Activated CD4-positive, alpha-beta T cell treated with anti-CD3 and anti-CD28 coated beads, Interleukin-2, amount 10 ng/mL, durations not matched to agents 7 days and 5 days (primary cell): ENCODE results near the gene ALX1. TPM values are rescaled to one million over a fixed set of nuclear protein-coding genes. Genes with fewer than 3 reads are reported as not detected.

ENCODE experiments used
- CTCF ChIA-PET: fragments of 350-600 bp; sonication (Branson Sonifier 250); formaldehyde crosslinking; loops from one replicate; lab custom pipeline; 2021; ENCODE audit warnings: antibody characterized with exemption; lab: Charles Lee
- POLR2A ChIA-PET: fragments of 350-600 bp; sonication (Branson Sonifier 250); formaldehyde crosslinking; loops from one replicate; lab custom pipeline; 2021; ENCODE audit warnings: antibody characterized with exemption; lab: Charles Lee
- DNase-seq: peaks from one replicate; pipeline ENCODE4 v3.0.0-alpha.2; 2020
- H3K27ac Mint-ChIP-seq: one replicate; pipeline ENCODE4 v1.8.0; 2021; ENCODE audit warnings: mild to moderate bottlenecking, moderate library complexity, mixed read lengths
- H3K27me3 Mint-ChIP-seq: one replicate; pipeline ENCODE4 v1.8.0; 2021; ENCODE audit warnings: mixed read lengths
- H3K36me3 Mint-ChIP-seq: one replicate; pipeline ENCODE4 v1.8.0; 2021; ENCODE audit warnings: low read depth, mixed read lengths
- H3K4me1 Mint-ChIP-seq: one replicate; pipeline ENCODE4 v1.8.0; 2021; ENCODE audit warnings: mixed read lengths
- H3K4me3 Mint-ChIP-seq: one replicate; pipeline ENCODE4 v1.8.0; 2021; ENCODE audit warnings: mild to moderate bottlenecking, moderate library complexity, mixed read lengths
- H3K9me3 Mint-ChIP-seq: one replicate; pipeline ENCODE4 v1.8.0; 2021; ENCODE audit warnings: mixed read lengths
- total RNA-seq, 2 experiments: library from RNA; stranded (reverse); gene quantifications; one replicate each; pipeline ENCODE4 v1.2.3, GENCODE V29; 2021

The ALX1 gene
- total RNA-seq, 2 experiments from 2014 or later: not detected

DNA sequence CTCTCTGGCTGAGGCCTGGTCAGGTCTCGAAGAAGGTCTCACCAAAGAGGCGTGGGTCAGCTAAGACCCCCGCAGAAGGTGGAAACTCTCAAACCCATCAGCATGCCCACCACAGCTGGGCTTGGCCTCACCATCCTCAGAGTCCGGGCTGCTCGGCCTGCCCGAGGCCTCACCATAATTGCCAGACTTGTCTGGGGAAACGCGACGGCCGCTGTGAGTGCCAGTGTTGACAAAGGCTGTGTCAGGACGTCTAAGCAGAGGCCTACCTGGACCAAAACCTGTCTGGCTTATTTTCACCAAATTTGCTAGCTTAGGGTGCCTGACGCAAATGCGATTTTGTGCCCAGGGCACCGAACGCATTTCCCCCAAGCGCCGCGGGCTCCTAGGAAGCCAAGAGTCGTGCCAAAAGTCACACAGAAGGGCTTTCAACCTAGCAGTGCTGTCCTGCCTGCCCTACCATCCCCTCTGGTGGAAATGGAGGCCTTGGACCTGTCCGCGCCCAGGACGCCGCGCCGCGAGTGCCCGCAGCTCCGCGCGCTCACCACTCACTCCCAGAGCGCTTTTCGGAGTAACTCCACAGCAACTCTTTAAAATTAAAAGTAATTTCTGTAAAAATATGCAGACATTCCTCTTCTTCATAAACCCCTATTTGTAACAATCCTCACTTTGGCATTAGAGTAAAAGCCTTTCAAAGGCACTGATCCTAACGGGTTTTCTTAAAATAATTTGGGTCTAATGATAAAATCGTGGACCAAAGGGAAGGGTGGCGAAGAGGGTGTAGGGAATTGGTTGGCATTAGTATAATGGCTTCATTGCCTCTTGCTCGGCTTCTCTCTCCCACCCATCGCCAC, 1.2 kb upstream of the ALX1 start:
- POLR2A ChIA-PET: no interaction called here
- no peaks in the 10 kb centered on the region for H3K36me3 Mint-ChIP-seq
- H3K27ac Mint-ChIP-seq: no peak overlapping the region
- no peaks in the 10 kb centered on the region for H3K9me3 Mint-ChIP-seq
- CTCF ChIA-PET: no interaction called here
- H3K27me3 Mint-ChIP-seq: peaks cover 71% of the 10 kb centered on the region
- peaks cover 9% of the 10 kb centered on the region for H3K4me1 Mint-ChIP-seq
- DNase-seq: no peak
- H3K4me3 Mint-ChIP-seq: no peak overlapping the region

GRCh38 chr12:85279449-85280164, 413 bp upstream of the ALX1 start:
- no peaks in the 10 kb centered on the region for H3K36me3 Mint-ChIP-seq
- CTCF ChIA-PET: no interaction called here
- no peaks in the 10 kb centered on the region for H3K9me3 Mint-ChIP-seq
- POLR2A ChIA-PET: no interaction called here
- H3K4me3 Mint-ChIP-seq: peak overlapping the region; percentile 61
- peaks cover 63% of the 10 kb centered on the region for H3K27me3 Mint-ChIP-seq
- no peak for DNase-seq
- H3K27ac Mint-ChIP-seq: no peak overlapping the region
- peaks cover 9% of the 10 kb centered on the region for H3K4me1 Mint-ChIP-seq

GRCh38 chr12:85280984-85281630, 1.1 kb downstream of the ALX1 start:
- peaks cover 9% of the 10 kb centered on the region for H3K4me1 Mint-ChIP-seq
- H3K27me3 Mint-ChIP-seq: peaks cover 56% of the 10 kb centered on the region
- POLR2A ChIA-PET: no interaction called here
- no peak for DNase-seq
- H3K4me3 Mint-ChIP-seq: peak overlapping the region; percentile 61
- CTCF ChIA-PET: no interaction called here
- no peaks in the 10 kb centered on the region for H3K9me3 Mint-ChIP-seq
- H3K27ac Mint-ChIP-seq: no peak overlapping the region
- no peaks in the 10 kb centered on the region for H3K36me3 Mint-ChIP-seq

- no peak overlapping the region for H3K4me3 Mint-ChIP-seq
- peaks cover 50% of the 10 kb centered on the region for H3K27me3 Mint-ChIP-seq
- ChIA-PET CTCF (no interaction called here), POLR2A (no interaction called here)
- no peak for DNase-seq
- H3K36me3 Mint-ChIP-seq: no peaks in the 10 kb centered on the region
- no peak overlapping the region for H3K27ac Mint-ChIP-seq
- no peaks in the 10 kb centered on the region for H3K9me3 Mint-ChIP-seq
- H3K4me1 Mint-ChIP-seq: peaks cover 9% of the 10 kb centered on the region
These were observed 1.8 kb downstream of the ALX1 start for GRCh38 chr12:85281636-85282312.

DNA sequence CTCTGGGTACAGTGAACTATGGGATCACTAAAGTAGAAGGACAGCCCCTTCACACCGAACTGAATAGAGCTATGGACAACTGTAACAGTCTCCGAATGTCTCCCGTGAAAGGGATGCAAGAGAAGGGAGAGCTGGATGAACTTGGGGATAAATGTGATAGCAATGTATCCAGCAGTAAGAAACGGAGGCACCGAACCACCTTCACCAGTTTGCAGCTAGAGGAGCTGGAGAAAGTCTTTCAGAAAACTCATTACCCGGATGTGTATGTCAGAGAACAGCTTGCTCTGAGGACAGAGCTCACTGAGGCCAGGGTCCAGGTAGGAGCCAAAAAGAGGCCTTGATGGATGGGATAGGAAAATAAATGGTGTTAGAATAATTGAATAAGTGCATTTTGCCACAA, 3.5 kb downstream of the ALX1 start:
- ChIA-PET CTCF (no interaction called here), POLR2A (no interaction called here)
- no peaks in the 10 kb centered on the region for H3K9me3 Mint-ChIP-seq
- peaks cover 9% of the 10 kb centered on the region for H3K4me1 Mint-ChIP-seq
- peaks cover 35% of the 10 kb centered on the region for H3K27me3 Mint-ChIP-seq
- no peak overlapping the region for H3K4me3 Mint-ChIP-seq
- no peak for DNase-seq
- H3K36me3 Mint-ChIP-seq: no peaks in the 10 kb centered on the region
- no peak overlapping the region for H3K27ac Mint-ChIP-seq

GRCh38 chr12:85296362-85296761, 16.3 kb downstream of the ALX1 start:
- Mint-ChIP-seq H3K4me1 (peaks cover 6% of the 10 kb centered on the region), H3K9me3 (peaks cover 3% of the 10 kb centered on the region), H3K4me3 (no peak overlapping the region), H3K27ac (no peak overlapping the region), H3K27me3 (peaks cover 1% of the 10 kb centered on the region), H3K36me3 (no peaks in the 10 kb centered on the region)
- no peak for DNase-seq
- POLR2A ChIA-PET: no interaction called here
- CTCF ChIA-PET: no interaction called here

DNA sequence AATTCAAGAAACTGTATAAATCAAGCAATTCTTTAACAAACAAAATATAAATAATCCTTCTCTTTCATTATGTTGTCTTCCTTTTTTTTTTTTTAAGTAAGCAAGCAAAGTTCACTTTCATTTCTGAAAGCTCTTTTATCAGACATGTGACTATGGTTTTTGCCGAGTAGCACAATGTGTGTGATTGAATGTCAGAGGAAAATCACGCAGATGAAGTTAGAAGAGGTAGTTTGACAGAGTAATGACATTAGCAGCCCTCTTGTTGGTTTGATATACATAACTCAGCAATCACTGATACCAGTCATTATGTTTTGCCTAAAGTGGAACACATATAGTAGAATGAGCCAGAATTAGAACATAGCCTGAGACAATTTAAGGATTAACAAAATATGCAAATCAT, 19.0 kb downstream of the ALX1 start:
- Mint-ChIP-seq H3K4me1 (peaks cover 6% of the 10 kb centered on the region), H3K9me3 (peaks cover 3% of the 10 kb centered on the region), H3K4me3 (no peak overlapping the region), H3K27ac (no peak overlapping the region), H3K36me3 (no peaks in the 10 kb centered on the region), H3K27me3 (peaks cover 1% of the 10 kb centered on the region)
- CTCF ChIA-PET: no interaction called here
- POLR2A ChIA-PET: no interaction called here
- DNase-seq: no peak

- H3K4me3 Mint-ChIP-seq: no peak overlapping the region
- CTCF ChIA-PET: no interaction called here
- H3K36me3 Mint-ChIP-seq: no peaks in the 10 kb centered on the region
- DNase-seq: peak; percentile 12
- no peak overlapping the region for H3K27ac Mint-ChIP-seq
- peaks cover 1% of the 10 kb centered on the region for H3K27me3 Mint-ChIP-seq
- H3K9me3 Mint-ChIP-seq: peaks cover 3% of the 10 kb centered on the region
- peaks cover 6% of the 10 kb centered on the region for H3K4me1 Mint-ChIP-seq
- POLR2A ChIA-PET: no interaction called here
These were observed 21.0 kb downstream of the ALX1 start for GRCh38 chr12:85301051-85301450.

- POLR2A ChIA-PET: no interaction called here
- Mint-ChIP-seq H3K9me3 (no peaks in the 10 kb centered on the region), H3K27me3 (no peaks in the 10 kb centered on the region)
These were observed 28.4 kb downstream of the ALX1 start for GRCh38 chr12:85308374-85308773.

GRCh38 chr12:85309125-85309566, 29.1 kb downstream of the ALX1 start:
- ChIA-PET POLR2A (no interaction called here), CTCF (no interaction called here)
- Mint-ChIP-seq H3K27me3 (no peaks in the 10 kb centered on the region), H3K36me3 (no peaks in the 10 kb centered on the region), H3K27ac (no peak overlapping the region), H3K4me3 (no peak overlapping the region), H3K9me3 (no peaks in the 10 kb centered on the region), H3K4me1 (no peaks in the 10 kb centered on the region)
- DNase-seq: no peak

More at GRCh38 chr12:85308374-85308773, 28.4 kb downstream of the ALX1 start:
- CTCF ChIA-PET: no interaction called here
- Mint-ChIP-seq H3K36me3 (no peaks in the 10 kb centered on the region), H3K4me3 (no peak overlapping the region), H3K27ac (no peak overlapping the region), H3K4me1 (no peaks in the 10 kb centered on the region)
- DNase-seq: no peak

DNA sequence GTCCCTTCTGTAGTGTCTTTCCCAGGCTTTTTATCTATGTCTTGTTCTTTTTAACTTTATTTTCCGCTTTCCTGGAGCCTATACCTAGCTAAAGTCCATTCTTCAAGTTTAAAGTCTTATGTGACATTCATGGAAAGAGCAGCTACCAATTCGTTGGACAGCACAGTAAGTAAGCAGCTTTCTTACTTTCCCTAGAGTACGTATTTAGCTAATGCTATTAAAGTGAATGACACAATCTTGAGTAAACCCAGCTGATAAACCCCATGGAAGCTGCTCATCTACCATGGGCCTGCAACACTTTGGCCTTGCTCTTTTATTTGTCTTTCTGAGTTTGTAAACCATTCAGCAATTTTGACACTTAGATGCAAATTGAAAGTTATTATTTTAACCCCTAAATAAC, 30.0 kb downstream of the ALX1 start:
- Mint-ChIP-seq H3K36me3 (no peaks in the 10 kb centered on the region), H3K27me3 (no peaks in the 10 kb centered on the region), H3K4me3 (no peak overlapping the region), H3K4me1 (no peaks in the 10 kb centered on the region), H3K9me3 (no peaks in the 10 kb centered on the region), H3K27ac (no peak overlapping the region)
- CTCF ChIA-PET: no interaction called here
- no peak for DNase-seq
- POLR2A ChIA-PET: no interaction called here

- POLR2A ChIA-PET: no interaction called here
- no peaks in the 10 kb centered on the region for H3K27me3 Mint-ChIP-seq
- no peak for DNase-seq
- H3K9me3 Mint-ChIP-seq: no peaks in the 10 kb centered on the region
- CTCF ChIA-PET: no interaction called here
- no peak overlapping the region for H3K4me3 Mint-ChIP-seq
- H3K27ac Mint-ChIP-seq: no peak overlapping the region
- H3K4me1 Mint-ChIP-seq: no peaks in the 10 kb centered on the region
- H3K36me3 Mint-ChIP-seq: no peaks in the 10 kb centered on the region
These were observed 30.5 kb downstream of the ALX1 start for GRCh38 chr12:85310456-85311076.
